ENCODE data around the gene KIF3B. TPM values are rescaled to one million over a fixed set of nuclear protein-coding genes. Genes with fewer than 3 reads are reported as not detected.
"Not testable (repeated sequence)": the region's sequence is repeated elsewhere in the genome, so short reads cannot be mapped to it uniquely, and the experiment has no call there.

KIF3B gene
- total and polyA plus RNA-seq, 11 donors, result 3.2 to 25.4 (median 11.4) TPM

GRCh38 chr20:32320305-32320704, 42.9 kb downstream of the KIF3B start:
- H3K36me3 ChIP-seq, result peaks cover 0 to 50% (median 41%) of the 10 kb centered on the region in 9 donors
- intact Hi-C loops (cut with DNase I), result no loop called here
- WGBS, 4 donors, result 83 to 95% (median 89%) methylated on average over 1 of the region's 1 CpG

GRCh38 chr20:32321390-32321789, 43.9 kb downstream of the KIF3B start:
- no peaks in the 10 kb centered on the region for H3K27me3 ChIP-seq
- no peak for TF ChIP-seq CTCF (IDR thresholded peaks at IDR 0.05)
- TF ChIP-seq POLR2A (IDR thresholded peaks at IDR 0.05), result no peak
- intact Hi-C loops (cut with DNase I), result no loop called here
- H3K4me3 ChIP-seq, result no peak overlapping the region
- peaks cover 0 to 39% (median 32%) of the 10 kb centered on the region in 9 donors for H3K36me3 ChIP-seq
- DNase-seq (no peak), ATAC-seq (no peak)
- peak overlapping the region in 1 of 12 donors; percentile 30 for H3K27ac ChIP-seq
- H3K9me3 ChIP-seq, result no peaks in the 10 kb centered on the region
- 79 to 96% (median 87%) methylated on average over 1 of the region's 1 CpG for WGBS, 4 donors
- peaks cover 0 to 3% (median 0%) of the 10 kb centered on the region in 12 donors for H3K4me1 ChIP-seq

More at GRCh38 chr20:32320305-32320704, 42.9 kb downstream of the KIF3B start:
- Histone ChIP-seq H3K9me3 (no peaks in the 10 kb centered on the region), H3K27ac (no peak overlapping the region), H3K27me3 (no peaks in the 10 kb centered on the region), H3K4me1 (no peaks in the 10 kb centered on the region), H3K4me3 (no peak overlapping the region)
- DNase-seq (no peak), ATAC-seq (no peak)
- no peak for TF ChIP-seq POLR2A (IDR thresholded peaks at IDR 0.05)

- H3K4me3 ChIP-seq; intact Hi-C loops (cut with DNase I); H3K4me1 ChIP-seq; H3K9me3 ChIP-seq; ATAC-seq; H3K27ac ChIP-seq; H3K27me3 ChIP-seq; DNase-seq: not testable (repeated sequence)
- peaks cover 0 to 37% (median 28%) of the 10 kb centered on the region in 9 donors for H3K36me3 ChIP-seq
- WGBS, 4 donors, result 94 to 98% (median 97%) methylated on average over 12 of the region's 12 CpGs
These were observed 44.8 kb downstream of the KIF3B start for GRCh38 chr20:32322260-32322659.

GRCh38 chr20:32323761-32324160, 46.3 kb downstream of the KIF3B start:
- intact Hi-C loops (cut with DNase I); ATAC-seq; H3K4me1 ChIP-seq; H3K27ac ChIP-seq; DNase-seq; H3K27me3 ChIP-seq; H3K9me3 ChIP-seq; H3K4me3 ChIP-seq: not testable (repeated sequence)
- 95 to 98% (median 96%) methylated on average over 5 of the region's 5 CpGs for WGBS, 4 donors
- peaks cover 0 to 29% (median 26%) of the 10 kb centered on the region in 9 donors for H3K36me3 ChIP-seq

GRCh38 chr20:32325706-32326503, 48.5 kb downstream of the KIF3B start:
- no peak overlapping the region for H3K27ac ChIP-seq
- no peaks in the 10 kb centered on the region for H3K9me3 ChIP-seq
- no peaks in the 10 kb centered on the region for H3K27me3 ChIP-seq
- no peak for TF ChIP-seq POLR2A (IDR thresholded peaks at IDR 0.05)
- TF ChIP-seq CTCF (IDR thresholded peaks at IDR 0.05), result no peak
- peaks cover 0 to 8% (median 0%) of the 10 kb centered on the region in 12 donors for H3K4me1 ChIP-seq
- H3K4me3 ChIP-seq, result no peak overlapping the region
- DNase-seq, result no peak
- intact Hi-C loops (cut with DNase I), result no loop called here
- 75 to 80% (median 78%) methylated on average over 6 of the region's 6 CpGs for WGBS, 4 donors
- ATAC-seq, result peak in 3 of 4 donors; percentile 40 to 51 (median 41)
- peaks cover 0 to 42% (median 29%) of the 10 kb centered on the region in 9 donors for H3K36me3 ChIP-seq

Data from heart left ventricle (tissue), 16 donors.